Stimulated activated CD8-positive, alpha-beta memory T cell treated with anti-CD3 and anti-CD28 coated beads, Interleukin-4, amount 100 ng/mL, for 4 hours (primary cell): ENCODE measurements around the gene DIPK1A.

ENCODE experiments used
- DNase-seq, 2 donors: peaks; one replicate each; pipeline ENCODE4 v3.0.0-alpha.2; 2020; ENCODE audit warnings: low read depth in 2 of 2, low spot score in 1 of 2

The DIPK1A gene

DNA sequence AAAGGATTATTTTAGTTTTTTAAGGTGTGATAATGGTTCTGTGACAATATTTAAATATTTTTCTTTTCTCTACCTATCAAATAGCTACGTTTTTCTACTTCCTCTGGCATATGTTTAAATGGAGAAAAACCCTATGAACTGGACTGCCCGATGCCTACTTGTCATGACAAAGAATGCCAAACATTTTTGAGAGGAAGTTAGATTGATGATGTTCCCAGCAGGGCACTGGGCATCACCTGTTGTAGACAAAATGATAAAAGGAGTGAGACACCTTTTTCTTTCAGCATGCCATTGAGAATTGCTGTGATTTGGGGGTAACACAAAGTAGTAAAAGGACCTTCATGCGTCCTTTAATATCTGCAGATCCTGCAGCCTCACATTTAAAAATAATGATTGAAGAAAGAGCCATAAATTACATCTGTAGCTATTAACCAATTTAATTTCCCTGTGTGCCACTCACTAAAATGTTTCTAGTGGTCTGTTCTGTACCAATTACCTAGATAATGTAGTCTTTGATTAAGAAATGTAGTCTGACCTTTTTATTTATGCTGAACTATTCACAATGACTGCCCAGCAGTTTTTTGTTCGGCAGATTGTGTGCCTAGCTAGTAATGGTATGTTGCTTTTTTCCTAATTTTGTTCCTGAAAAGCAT lies 81.8 kb downstream of the DIPK1A start:
- DNase-seq: no peak

GRCh38 chr1:92877792-92878191 lies 83.5 kb downstream of the DIPK1A start:
- DNase-seq: no peak

GRCh38 chr1:92877081-92877711 lies 84.1 kb downstream of the DIPK1A start:
- no peak for DNase-seq

- no peak for DNase-seq
Measured at GRCh38 chr1:92876351-92876750, 84.9 kb downstream of the DIPK1A start.

- DNase-seq: no peak
Measured at GRCh38 chr1:92874987-92875386, 86.3 kb downstream of the DIPK1A start.

GRCh38 chr1:92872719-92873118 lies 88.5 kb downstream of the DIPK1A start:
- no peak for DNase-seq

- DNase-seq: no peak
Measured at GRCh38 chr1:92870591-92870990, 90.7 kb downstream of the DIPK1A start.

DNA sequence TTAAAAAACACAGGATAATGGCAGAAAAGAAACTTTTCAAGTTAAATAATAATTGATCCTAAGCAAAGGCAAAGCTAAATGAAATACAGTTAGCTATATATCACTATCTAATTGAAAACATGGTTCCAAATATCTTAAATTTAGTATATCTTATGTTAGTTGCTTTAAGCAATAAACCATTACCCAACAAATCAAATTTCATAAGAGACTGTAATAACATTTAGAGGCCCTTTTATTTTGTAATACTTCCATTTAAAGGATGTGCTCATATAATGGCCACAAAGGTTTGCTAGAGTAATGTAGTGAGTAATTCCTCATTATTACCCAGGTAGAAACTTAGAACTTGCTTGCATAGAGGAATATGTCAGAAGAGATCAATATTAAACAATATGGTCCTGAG lies 97.1 kb downstream of the DIPK1A start:
- DNase-seq: no peak

DNA sequence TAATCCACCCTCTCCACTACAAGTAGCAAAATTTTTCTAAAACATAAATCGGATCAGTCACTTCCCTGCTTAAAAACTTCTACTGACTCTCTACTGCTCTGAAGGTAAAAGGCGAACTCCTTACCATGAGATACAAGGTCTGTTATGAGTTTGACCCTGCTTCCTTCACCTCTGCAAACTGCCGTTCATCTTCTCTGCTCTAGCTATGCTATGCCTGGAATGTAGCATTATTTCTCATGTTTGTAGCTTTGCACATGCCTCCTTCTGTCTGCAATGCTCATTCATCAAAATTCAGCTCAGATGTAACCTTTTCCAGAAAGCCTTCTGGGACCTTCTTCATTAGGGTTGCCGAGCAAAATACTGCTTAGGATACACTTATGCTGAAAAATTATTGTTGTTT lies 98.7 kb downstream of the DIPK1A start:
- DNase-seq: no peak

- DNase-seq: no peak
Measured at GRCh38 chr1:92859400-92860039, 101.7 kb downstream of the DIPK1A start.

- DNase-seq: peak in 1 of 2 donors; percentile 16
Measured at GRCh38 chr1:92858564-92859399, 102.5 kb downstream of the DIPK1A start.

- DNase-seq: no peak
Measured at GRCh38 chr1:92857817-92858216, 103.4 kb downstream of the DIPK1A start.

DNA sequence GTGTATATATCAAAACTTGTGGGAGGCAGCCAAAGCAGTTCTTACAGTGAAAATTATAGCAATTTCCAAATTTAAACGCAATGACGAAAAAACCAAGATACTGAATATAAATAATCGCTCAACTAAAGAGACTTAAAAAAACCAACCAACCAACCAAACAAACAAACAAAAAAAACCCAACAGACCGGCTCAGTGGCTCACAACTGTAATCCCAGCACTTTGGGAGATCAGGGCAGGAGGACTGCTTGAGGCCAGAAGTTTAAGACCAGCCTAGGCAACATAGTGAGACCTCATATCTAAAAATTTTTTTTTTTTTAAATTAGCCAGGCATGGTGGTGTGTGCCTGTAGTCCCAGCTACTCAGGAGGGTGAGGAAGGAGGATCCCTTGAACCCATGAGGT lies 106.0 kb downstream of the DIPK1A start:
- DNase-seq: no peak

GRCh38 chr1:92854101-92854785 lies 107.0 kb downstream of the DIPK1A start:
- no peak for DNase-seq

DNA sequence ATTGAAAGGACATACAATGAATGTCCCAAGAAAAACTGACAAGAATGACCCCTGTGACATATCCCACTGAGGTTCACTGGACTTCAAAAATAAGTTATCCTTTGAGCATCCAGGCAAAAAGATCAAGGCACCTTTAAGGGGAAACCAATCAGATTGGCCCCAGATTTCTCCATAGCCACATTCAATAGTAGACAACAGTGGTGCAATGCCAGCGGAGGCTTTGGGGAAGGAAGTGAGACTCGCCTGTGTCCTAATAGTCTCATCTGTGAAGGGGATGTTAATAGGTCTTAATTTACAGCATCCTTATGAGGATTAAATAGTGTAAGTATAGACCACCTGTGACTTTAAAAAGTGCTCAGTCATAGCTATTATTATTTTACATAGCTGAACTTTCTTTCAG lies 108.0 kb downstream of the DIPK1A start:
- no peak for DNase-seq

- DNase-seq: no peak
Measured at GRCh38 chr1:92851729-92852128, 109.5 kb downstream of the DIPK1A start.

GRCh38 chr1:92850019-92850418 lies 111.2 kb downstream of the DIPK1A start:
- DNase-seq: no peak

GRCh38 chr1:92848201-92848600 lies 113.1 kb downstream of the DIPK1A start:
- no peak for DNase-seq

- DNase-seq: no peak
Measured at GRCh38 chr1:92845908-92846307, 115.4 kb downstream of the DIPK1A start.

GRCh38 chr1:92844439-92844838 lies 116.8 kb downstream of the DIPK1A start:
- DNase-seq: no peak
